Ovary (tissue), 9 donors: ENCODE data around the gene ALKBH5. TPM values are rescaled to one million over a fixed set of nuclear protein-coding genes. Genes with fewer than 3 reads are reported as not detected.

Source experiments
- DNase-seq, 5 donors: peaks; one replicate each; pipeline ENCODE4 v3.0.0-alpha.2; 2019 to 2020
- H3K27ac ChIP-seq, 2 donors: fragments of 200-600 bp; one replicate each; pipeline versions ENCODE4 v1.5.1 to v1.8.0; 2019 to 2022
- H3K27me3 ChIP-seq: fragments of 200-600 bp; one replicate; pipeline ENCODE4 v1.8.0; 2022
- H3K36me3 ChIP-seq: fragments of 200-600 bp; sonication (generic); one replicate; pipeline ENCODE4 v1.5.1; 2019
- H3K4me1 ChIP-seq: one replicate; pipeline ENCODE4 v1.8.1; 2013; ENCODE audit warnings: mild to moderate bottlenecking, moderate library complexity; ENCODE audit not compliant: insufficient read depth
- H3K4me3 ChIP-seq: fragments of 200-600 bp; sonication (generic); one replicate; pipeline ENCODE4 v1.5.1; 2017
- H3K9me3 ChIP-seq, 2 donors: fragments of 200-600 bp in 1 of 2; sonication (generic) in 1 of 2; one replicate each; pipeline versions ENCODE4 v1.5.1 to v1.8.1; 2013 to 2019; ENCODE audit warnings: mild to moderate bottlenecking in 1 of 2, moderate library complexity in 1 of 2
- EP300 ChIP-seq: sonication (generic); formaldehyde crosslinking; IDR thresholded peaks from one replicate; pipeline ENCODE4 v1.6.1; 2017; ENCODE audit warnings: antibody characterized with exemption
- POLR2A ChIP-seq: fragments of 450-650 bp; IDR thresholded peaks from one replicate; pipeline ENCODE4 v1.6.1; 2017; ENCODE audit warnings: antibody characterized with exemption, mild to moderate bottlenecking, moderate library complexity
- WGBS, 3 donors: extraction: QIAGEN DNeasy Blood & Tissue Kit in 1 of 3; methylation state at CpG; one replicate each; pipeline versions ENCODE4 v1.1.5 to v1.1.7; 2013 to 2017; 5-methylcytosine and 5-hydroxymethylcytosine counted together
- intact Hi-C, 4 donors: fragments of 100-400 bp; cut with DNase I; formaldehyde crosslinking; loops; one replicate each; pipeline versions ENCODE4 v1.11.0 to v1.15.1; 2022 to 2023
- polyA plus RNA-seq, 2 donors: library from polyadenylated mRNA; stranded (reverse); fragments of 200-250 nt in 1 of 2; fragments of 350-450 nt in 1 of 2; fragmentation: Illumina TruSeq in 1 of 2; extraction: RNeasy Lipid Tissue Mini Kit (QIAGEN cat#74804) in 1 of 2; gene quantifications; one replicate each; pipeline ENCODE4 v1.2.3, GENCODE V29; 2013 to 2014
- total RNA-seq, 7 donors: library from RNA; depleted of rRNA in 2 of 7; stranded (reverse); fragments of >200 nt in 2 of 7; fragmentation: NEBNext Ultra II Directional in 3 of 7; extraction: Animal tissue kit (Norgen Biotek cat#: 25700) in 3 of 7; gene quantifications; one replicate each; pipeline versions ENCODE4 v1.1.0 to v1.2.4, GENCODE V29; 2016 to 2023
- TF ChIP-seq, protein P1 (sequence below), 3 donors: fragments of 450-650 bp in 2 of 3; fragments of 200-600 bp in 1 of 3; IDR thresholded peaks; one replicate each; pipeline versions ENCODE4 v1.5.1 to v1.8.0; 2016 to 2022; ENCODE audit warnings: antibody characterized with exemption in 3 of 3, mild to moderate bottlenecking in 1 of 3
- donor health status: DM: no; HTN: no; CAD: no; lungs with moderate emphysema.
- donor health status: DM: no; HTN: no; CAD: no.
- donor health status: Bipolar disorder and iron deficiency.
- donor health status: DM: yes; HTN: yes; CAD: no.
- donor health status: DM: no; HTN: no; CAD: no.
- donor health status: DM: yes; HTN: yes; CAD: no.

Gene ALKBH5
- total and polyA plus RNA-seq, 9 donors, result 39.6 to 137 (median 102) TPM

GRCh38 chr17:18185832-18186626, 2.4 kb downstream of the ALKBH5 start:
- 35 to 41% (median 37%) methylated on average over 10 of the region's 10 CpGs for WGBS, 3 donors

DNA sequence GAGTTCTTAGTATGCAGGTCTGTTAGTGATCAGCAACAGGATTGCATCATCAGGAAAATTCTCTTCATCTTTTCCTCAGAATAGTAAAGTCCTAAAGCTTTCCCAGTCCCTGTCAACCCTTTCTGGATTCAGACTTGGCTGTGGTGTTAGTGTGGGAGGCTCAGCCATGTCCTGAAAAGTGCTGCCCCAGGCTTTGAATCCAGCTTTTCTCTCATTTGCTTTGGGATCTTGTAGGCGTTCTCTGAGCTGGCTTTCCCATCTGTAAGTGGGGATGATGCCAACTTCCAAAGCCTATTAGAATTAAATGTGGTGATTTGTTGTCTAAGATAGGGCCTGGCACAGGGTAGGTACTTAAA, 3.0 kb downstream of the ALKBH5 start:
- intact Hi-C loops, result loop anchor here in 1 of 4 donors (5.0 kb wide), 1 partner anchor 41 kb away; the partner anchor contains the start of gene LLGL1
- Histone ChIP-seq H3K4me3 (peak overlapping the region; percentile 95), H3K9me3 (no peaks in the 10 kb centered on the region), H3K27ac (no peak overlapping the region), H3K36me3 (no peaks in the 10 kb centered on the region), H3K27me3 (no peaks in the 10 kb centered on the region), H3K4me1 (peaks cover 32% of the 10 kb centered on the region)
- DNase-seq, result no peak
- no peak for TF ChIP-seq POLR2A
- TF ChIP-seq, protein P1, sequence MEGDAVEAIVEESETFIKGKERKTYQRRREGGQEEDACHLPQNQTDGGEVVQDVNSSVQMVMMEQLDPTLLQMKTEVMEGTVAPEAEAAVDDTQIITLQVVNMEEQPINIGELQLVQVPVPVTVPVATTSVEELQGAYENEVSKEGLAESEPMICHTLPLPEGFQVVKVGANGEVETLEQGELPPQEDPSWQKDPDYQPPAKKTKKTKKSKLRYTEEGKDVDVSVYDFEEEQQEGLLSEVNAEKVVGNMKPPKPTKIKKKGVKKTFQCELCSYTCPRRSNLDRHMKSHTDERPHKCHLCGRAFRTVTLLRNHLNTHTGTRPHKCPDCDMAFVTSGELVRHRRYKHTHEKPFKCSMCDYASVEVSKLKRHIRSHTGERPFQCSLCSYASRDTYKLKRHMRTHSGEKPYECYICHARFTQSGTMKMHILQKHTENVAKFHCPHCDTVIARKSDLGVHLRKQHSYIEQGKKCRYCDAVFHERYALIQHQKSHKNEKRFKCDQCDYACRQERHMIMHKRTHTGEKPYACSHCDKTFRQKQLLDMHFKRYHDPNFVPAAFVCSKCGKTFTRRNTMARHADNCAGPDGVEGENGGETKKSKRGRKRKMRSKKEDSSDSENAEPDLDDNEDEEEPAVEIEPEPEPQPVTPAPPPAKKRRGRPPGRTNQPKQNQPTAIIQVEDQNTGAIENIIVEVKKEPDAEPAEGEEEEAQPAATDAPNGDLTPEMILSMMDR (IDR thresholded peaks at IDR 0.05), result no peak
- TF ChIP-seq EP300, result no peak
- 0 to 7% (median 4%) methylated on average over 1 of the region's 1 CpG for whole genome bisulfite sequencing, 3 donors

More at GRCh38 chr17:18185832-18186626, 2.4 kb downstream of the ALKBH5 start:
- Histone ChIP-seq H3K9me3 (no peaks in the 10 kb centered on the region), H3K4me3 (peak overlapping the region; percentile 95), H3K36me3 (no peaks in the 10 kb centered on the region), H3K27ac (peak overlapping the region in 1 of 2 donors; percentile 7), H3K4me1 (peaks cover 32% of the 10 kb centered on the region), H3K27me3 (no peaks in the 10 kb centered on the region)
- DNase-seq, result no peak
- TF ChIP-seq EP300 (no peak), POLR2A (no peak)
- TF ChIP-seq, protein P1 (IDR thresholded peaks at IDR 0.05), result no peak
- intact Hi-C loops, result loop anchor here in 1 of 4 donors (5.0 kb wide), 1 partner anchor 41 kb away; the partner anchor contains the start of gene LLGL1

- Histone ChIP-seq H3K9me3 (no peaks in the 10 kb centered on the region), H3K4me3 (peak overlapping the region; percentile 95), H3K4me1 (peaks cover 27% of the 10 kb centered on the region), H3K27me3 (no peaks in the 10 kb centered on the region), H3K36me3 (no peaks in the 10 kb centered on the region), H3K27ac (no peak overlapping the region)
- TF ChIP-seq, protein P1 (IDR thresholded peaks at IDR 0.05), result no peak
- TF ChIP-seq EP300 (no peak), POLR2A (no peak)
- 7 to 18% (median 11%) methylated on average over 2 of the region's 2 CpGs for WGBS, 3 donors
- intact Hi-C loops, result loop anchor here in 1 of 4 donors (5.0 kb wide), 1 partner anchor 40 kb away; the partner anchor contains the start of gene LLGL1
- DNase-seq, result no peak
Observed at GRCh38 chr17:18187226-18187625, 3.6 kb downstream of the ALKBH5 start.

DNA sequence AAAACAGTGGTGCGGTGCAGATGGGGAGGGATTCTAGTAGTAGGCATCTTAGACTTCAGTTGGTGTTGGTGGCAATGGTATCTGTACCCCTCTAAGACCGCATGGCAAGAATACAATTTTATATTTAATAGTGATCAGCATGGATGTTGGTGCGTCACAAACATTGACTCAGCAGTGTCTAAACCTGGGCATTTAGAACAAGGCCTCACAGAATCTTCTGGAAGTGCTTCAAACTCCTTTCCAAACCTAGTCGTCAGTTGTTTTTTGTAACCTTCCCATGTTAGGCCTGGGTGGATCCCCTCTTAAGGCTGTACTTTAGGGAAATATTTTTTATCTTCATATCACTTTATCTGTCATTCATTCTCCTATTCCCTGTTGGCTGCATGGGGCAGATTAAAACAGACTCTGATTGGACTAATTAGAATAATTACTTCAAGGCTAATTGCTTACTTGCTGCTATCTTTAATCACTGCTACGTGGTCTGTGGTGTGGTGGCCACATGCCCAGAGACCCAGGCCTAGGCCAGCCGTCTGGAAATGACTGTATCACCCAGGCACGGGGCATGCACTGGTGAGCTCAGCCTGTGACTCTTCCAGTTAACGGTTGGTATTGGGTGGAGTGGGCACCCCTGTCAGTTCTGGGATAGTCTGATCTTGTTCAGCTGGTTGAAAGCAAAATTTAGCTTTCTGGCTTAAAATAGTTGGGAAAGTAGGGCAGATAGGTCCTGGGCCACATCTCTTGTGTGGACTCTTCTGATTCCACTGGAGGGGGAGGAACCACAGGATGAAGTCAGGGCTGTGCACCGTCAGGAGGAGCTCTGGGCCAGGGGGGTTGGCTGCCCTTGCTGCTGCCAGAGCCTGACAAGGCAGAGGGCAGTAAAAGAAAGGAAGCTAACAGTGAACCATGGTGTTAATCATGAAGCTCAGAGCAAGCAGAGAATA, 4.5 kb downstream of the ALKBH5 start:
- 21 to 24% (median 22%) methylated on average over 9 of the region's 9 CpGs for WGBS, 3 donors
- H3K27ac ChIP-seq, result no peak overlapping the region
- no peaks in the 10 kb centered on the region for H3K9me3 ChIP-seq
- DNase-seq, result no peak
- peak overlapping the region; percentile 95 for H3K4me3 ChIP-seq
- no peaks in the 10 kb centered on the region for H3K36me3 ChIP-seq
- intact Hi-C loops, result loop anchor here in 1 of 4 donors (5.0 kb wide), 1 partner anchor 39 kb away; the partner anchor contains the start of gene LLGL1
- peaks cover 25% of the 10 kb centered on the region for H3K4me1 ChIP-seq
- TF ChIP-seq, protein P1 (IDR thresholded peaks at IDR 0.05), result no peak
- TF ChIP-seq EP300 (no peak), POLR2A (no peak)
- no peaks in the 10 kb centered on the region for H3K27me3 ChIP-seq
